ENCODE results near the gene TBC1D2.

DNA sequence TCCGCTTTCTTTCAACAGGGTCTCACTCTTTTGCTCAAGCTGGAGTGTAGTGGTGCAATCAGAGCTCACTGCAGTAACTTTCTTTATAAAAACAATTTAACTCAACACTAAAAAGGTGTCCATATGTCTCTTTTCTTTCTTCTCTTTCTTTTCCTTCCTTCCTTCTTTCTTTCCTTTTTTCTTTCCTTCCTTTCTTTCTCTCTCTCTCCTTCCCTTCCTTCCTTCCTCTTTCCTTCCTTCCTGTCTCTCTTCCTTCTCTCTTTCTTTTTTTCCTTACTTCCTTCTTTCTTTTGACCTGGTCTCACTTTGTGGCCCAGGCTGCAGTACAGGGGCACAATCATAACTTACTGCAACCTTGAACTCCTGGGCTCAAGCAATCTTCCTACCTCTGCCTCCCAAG is 25.8 kb upstream of the TBC1D2 start:
- no peak for TF ChIP-seq EZH2phosphoT487 (IDR thresholded peaks at IDR 0.05; ENCODE audit: low read depth)
- TF ChIP-seq, protein P1, sequence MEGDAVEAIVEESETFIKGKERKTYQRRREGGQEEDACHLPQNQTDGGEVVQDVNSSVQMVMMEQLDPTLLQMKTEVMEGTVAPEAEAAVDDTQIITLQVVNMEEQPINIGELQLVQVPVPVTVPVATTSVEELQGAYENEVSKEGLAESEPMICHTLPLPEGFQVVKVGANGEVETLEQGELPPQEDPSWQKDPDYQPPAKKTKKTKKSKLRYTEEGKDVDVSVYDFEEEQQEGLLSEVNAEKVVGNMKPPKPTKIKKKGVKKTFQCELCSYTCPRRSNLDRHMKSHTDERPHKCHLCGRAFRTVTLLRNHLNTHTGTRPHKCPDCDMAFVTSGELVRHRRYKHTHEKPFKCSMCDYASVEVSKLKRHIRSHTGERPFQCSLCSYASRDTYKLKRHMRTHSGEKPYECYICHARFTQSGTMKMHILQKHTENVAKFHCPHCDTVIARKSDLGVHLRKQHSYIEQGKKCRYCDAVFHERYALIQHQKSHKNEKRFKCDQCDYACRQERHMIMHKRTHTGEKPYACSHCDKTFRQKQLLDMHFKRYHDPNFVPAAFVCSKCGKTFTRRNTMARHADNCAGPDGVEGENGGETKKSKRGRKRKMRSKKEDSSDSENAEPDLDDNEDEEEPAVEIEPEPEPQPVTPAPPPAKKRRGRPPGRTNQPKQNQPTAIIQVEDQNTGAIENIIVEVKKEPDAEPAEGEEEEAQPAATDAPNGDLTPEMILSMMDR (IDR thresholded peaks at IDR 0.05; ENCODE audit: low read depth, low read length): no peak
